PFSK-1 (cell line): ENCODE results near the gene EP300.

ENCODE experiments used
- FOXP2 ChIP-seq: optimal IDR thresholded peaks from 2 replicates; pipeline ENCODE3; 2011; ENCODE audit warnings: borderline replicate concordance, control low read depth, inconsistent platforms; ENCODE audit not compliant: insufficient read depth; ENCODE audit errors: extremely low read length, extremely low read depth
- POLR2AphosphoS5 ChIP-seq: IDR thresholded peaks from 2 replicates; pipeline ENCODE4 v1.6.1; 2012; ENCODE audit warnings: low read depth, mild to moderate bottlenecking, control low read depth, low read length, moderate library complexity
- SIN3A ChIP-seq: IDR thresholded peaks from 2 replicates; pipeline ENCODE4 v1.6.1; 2012; ENCODE audit warnings: mild to moderate bottlenecking, low read length, moderate library complexity, borderline replicate concordance; ENCODE audit not compliant: insufficient read depth
- TAF1 ChIP-seq: IDR thresholded peaks from 2 replicates; pipeline ENCODE4 v1.6.1; 2012; ENCODE audit warnings: low read length, control low read depth, borderline replicate concordance; ENCODE audit not compliant: insufficient read depth
- TF ChIP-seq, protein P1 (sequence below), 2 experiments: IDR thresholded peaks; 2 replicates each; pipeline versions ENCODE4 v1.6.1 to v1.8.0; 2011 to 2012; ENCODE audit warnings: low read depth in 2 of 2, low read length in 2 of 2, control low read depth in 1 of 2, inconsistent platforms in 1 of 2, mild to moderate bottlenecking in 1 of 2, moderate library complexity in 1 of 2; ENCODE audit not compliant: insufficient read depth in 1 of 2

EP300 gene

DNA sequence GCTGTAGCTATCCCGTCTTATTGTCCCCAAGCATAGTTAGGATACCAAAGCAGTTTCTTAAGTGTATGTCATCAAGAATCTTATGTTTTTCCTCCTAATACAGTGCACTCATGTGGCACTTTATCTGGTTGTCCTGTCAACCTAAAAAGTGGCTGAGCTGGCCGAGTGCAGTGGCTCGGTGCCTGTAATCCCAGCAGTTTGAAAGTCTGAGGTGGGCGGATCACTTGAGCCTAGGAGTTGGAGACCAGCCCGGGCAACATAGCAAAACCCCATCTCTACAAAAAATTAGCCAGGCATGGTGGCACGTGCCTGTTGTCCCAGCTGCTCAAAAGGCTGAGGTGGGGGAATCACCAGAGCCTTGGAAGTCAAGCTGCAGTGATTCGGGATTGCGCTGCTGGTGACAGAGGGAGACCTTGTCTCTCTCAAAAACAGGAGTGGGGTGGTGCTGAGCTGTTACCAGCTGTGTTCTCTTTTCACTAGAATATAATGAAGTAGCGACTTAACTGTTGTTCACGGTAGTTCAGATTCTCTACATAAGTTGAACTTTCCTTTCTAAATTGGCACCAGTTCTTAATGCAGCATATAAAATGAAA, 48.1 kb downstream of the EP300 start:
- TF ChIP-seq POLR2AphosphoS5: no peak
- TF ChIP-seq FOXP2: no peak
- TF ChIP-seq TAF1: no peak
- TF ChIP-seq SIN3A: no peak
- TF ChIP-seq, protein P1, sequence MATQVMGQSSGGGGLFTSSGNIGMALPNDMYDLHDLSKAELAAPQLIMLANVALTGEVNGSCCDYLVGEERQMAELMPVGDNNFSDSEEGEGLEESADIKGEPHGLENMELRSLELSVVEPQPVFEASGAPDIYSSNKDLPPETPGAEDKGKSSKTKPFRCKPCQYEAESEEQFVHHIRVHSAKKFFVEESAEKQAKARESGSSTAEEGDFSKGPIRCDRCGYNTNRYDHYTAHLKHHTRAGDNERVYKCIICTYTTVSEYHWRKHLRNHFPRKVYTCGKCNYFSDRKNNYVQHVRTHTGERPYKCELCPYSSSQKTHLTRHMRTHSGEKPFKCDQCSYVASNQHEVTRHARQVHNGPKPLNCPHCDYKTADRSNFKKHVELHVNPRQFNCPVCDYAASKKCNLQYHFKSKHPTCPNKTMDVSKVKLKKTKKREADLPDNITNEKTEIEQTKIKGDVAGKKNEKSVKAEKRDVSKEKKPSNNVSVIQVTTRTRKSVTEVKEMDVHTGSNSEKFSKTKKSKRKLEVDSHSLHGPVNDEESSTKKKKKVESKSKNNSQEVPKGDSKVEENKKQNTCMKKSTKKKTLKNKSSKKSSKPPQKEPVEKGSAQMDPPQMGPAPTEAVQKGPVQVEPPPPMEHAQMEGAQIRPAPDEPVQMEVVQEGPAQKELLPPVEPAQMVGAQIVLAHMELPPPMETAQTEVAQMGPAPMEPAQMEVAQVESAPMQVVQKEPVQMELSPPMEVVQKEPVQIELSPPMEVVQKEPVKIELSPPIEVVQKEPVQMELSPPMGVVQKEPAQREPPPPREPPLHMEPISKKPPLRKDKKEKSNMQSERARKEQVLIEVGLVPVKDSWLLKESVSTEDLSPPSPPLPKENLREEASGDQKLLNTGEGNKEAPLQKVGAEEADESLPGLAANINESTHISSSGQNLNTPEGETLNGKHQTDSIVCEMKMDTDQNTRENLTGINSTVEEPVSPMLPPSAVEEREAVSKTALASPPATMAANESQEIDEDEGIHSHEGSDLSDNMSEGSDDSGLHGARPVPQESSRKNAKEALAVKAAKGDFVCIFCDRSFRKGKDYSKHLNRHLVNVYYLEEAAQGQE (IDR thresholded peaks at IDR 0.05; ENCODE audit: insufficient read depth in 1 of 2, low read depth in 2 of 2, low read length in 2 of 2): no peak

DNA sequence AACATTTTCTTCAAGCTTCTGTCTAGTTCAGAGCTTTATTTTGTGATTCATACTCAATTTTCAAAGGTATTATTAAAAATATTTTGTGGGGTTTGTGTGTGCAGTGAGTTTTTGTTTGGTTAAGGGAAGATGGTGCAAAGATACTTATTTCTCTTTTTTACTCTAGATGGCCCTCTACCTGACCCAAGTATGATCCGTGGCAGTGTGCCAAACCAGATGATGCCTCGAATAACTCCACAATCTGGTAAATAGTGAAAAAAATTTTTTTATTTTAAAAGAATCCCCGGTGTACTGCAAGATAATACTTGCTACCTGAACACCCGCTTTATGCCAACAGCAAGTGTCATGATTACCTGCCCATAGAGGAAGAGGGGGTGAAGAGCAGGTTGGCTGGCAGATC, 54.2 kb downstream of the EP300 start:
- TF ChIP-seq FOXP2 (no peak), TAF1 (no peak), SIN3A (no peak), POLR2AphosphoS5 (no peak)
- TF ChIP-seq, protein P1 (IDR thresholded peaks at IDR 0.05; ENCODE audit: insufficient read depth in 1 of 2, low read depth in 2 of 2, low read length in 2 of 2): no peak

- TF ChIP-seq, protein P1 (IDR thresholded peaks at IDR 0.05; ENCODE audit: insufficient read depth in 1 of 2, low read depth in 2 of 2, low read length in 2 of 2): peak; percentile 65 to 89; a peak in 3 of 4 replicates
- no peak for TF ChIP-seq POLR2AphosphoS5
- no peak for TF ChIP-seq SIN3A
- TF ChIP-seq TAF1: no peak
- no peak for TF ChIP-seq FOXP2
Measured at GRCh38 chr22:41147722-41148121, 55.3 kb downstream of the EP300 start.

- TF ChIP-seq FOXP2 (no peak), POLR2AphosphoS5 (no peak), TAF1 (no peak), SIN3A (no peak)
- TF ChIP-seq, protein P1 (IDR thresholded peaks at IDR 0.05; ENCODE audit: insufficient read depth in 1 of 2, low read depth in 2 of 2, low read length in 2 of 2): no peak
Measured at GRCh38 chr22:41152902-41153301, 60.5 kb downstream of the EP300 start.

GRCh38 chr22:41157083-41157482, 64.7 kb downstream of the EP300 start:
- TF ChIP-seq SIN3A: no peak
- no peak for TF ChIP-seq FOXP2
- no peak for TF ChIP-seq TAF1
- TF ChIP-seq POLR2AphosphoS5: no peak
- TF ChIP-seq, protein P1 (IDR thresholded peaks at IDR 0.05; ENCODE audit: insufficient read depth in 1 of 2, low read depth in 2 of 2, low read length in 2 of 2): no peak
